ENCODE results near the gene TENT5A.

The TENT5A gene

DNA sequence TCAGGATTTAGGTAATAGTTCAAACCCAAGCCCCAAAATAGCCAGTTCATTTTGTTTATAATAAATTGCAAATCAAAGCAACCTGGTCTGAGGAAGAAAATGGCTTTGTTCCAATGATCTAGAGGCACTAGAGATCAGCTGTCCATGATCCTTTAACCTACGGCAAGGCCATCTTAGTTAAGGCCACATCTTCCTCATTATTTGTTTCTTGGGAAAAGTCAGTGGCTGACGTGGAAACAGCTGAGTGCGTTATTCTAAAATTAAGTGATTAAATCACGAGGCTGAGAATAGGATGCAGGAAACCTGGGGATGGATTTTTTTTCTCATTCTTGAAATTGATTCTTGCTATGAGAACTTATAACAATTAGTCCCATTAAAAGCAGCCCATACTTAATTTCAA is 10.1 kb upstream of the TENT5A start:
- CTCF ChIA-PET, result interaction anchor here (0.7 to 1.4 kb wide), 4 partner anchors 9 to 243 kb away, joined by 3 read pairs; no protein-coding TSS in a partner anchor
- POLR2A ChIA-PET, result no interaction called here
- Histone ChIP-seq H3K4me3 (ENCODE audit: low read depth, low read length) (no peak overlapping the region), H3K4me1 (ENCODE audit: control insufficient read depth, insufficient read depth, low read length) (peaks cover 19% of the 10 kb centered on the region), H3K36me3 (ENCODE audit: control insufficient read depth in 2 of 2, insufficient read depth in 1 of 2, low read length in 2 of 2) (no peaks in the 10 kb centered on the region), H3K27ac (ENCODE audit: extremely low read depth, low read depth, low read length) (no peak overlapping the region), H3K9me3 (ENCODE audit: control insufficient read depth, insufficient read depth, low read depth, low read length) (no peaks in the 10 kb centered on the region)
- TF ChIP-seq GLIS1 (tag by site-specific recombination; IDR thresholded peaks at IDR 0.05), result no peak
- TF ChIP-seq, protein P1, sequence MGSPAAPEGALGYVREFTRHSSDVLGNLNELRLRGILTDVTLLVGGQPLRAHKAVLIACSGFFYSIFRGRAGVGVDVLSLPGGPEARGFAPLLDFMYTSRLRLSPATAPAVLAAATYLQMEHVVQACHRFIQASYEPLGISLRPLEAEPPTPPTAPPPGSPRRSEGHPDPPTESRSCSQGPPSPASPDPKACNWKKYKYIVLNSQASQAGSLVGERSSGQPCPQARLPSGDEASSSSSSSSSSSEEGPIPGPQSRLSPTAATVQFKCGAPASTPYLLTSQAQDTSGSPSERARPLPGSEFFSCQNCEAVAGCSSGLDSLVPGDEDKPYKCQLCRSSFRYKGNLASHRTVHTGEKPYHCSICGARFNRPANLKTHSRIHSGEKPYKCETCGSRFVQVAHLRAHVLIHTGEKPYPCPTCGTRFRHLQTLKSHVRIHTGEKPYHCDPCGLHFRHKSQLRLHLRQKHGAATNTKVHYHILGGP (tag by site-specific recombination; IDR thresholded peaks at IDR 0.05), result no peak
- TF ChIP-seq, protein P2, sequence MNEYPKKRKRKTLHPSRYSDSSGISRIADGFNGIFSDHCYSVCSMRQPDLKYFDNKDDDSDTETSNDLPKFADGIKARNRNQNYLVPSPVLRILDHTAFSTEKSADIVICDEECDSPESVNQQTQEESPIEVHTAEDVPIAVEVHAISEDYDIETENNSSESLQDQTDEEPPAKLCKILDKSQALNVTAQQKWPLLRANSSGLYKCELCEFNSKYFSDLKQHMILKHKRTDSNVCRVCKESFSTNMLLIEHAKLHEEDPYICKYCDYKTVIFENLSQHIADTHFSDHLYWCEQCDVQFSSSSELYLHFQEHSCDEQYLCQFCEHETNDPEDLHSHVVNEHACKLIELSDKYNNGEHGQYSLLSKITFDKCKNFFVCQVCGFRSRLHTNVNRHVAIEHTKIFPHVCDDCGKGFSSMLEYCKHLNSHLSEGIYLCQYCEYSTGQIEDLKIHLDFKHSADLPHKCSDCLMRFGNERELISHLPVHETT (tag by site-specific recombination; IDR thresholded peaks at IDR 0.05), result no peak
- TF ChIP-seq ZNF776 (tag by site-specific recombination; IDR thresholded peaks at IDR 0.05; ENCODE audit: borderline replicate concordance), result no peak
- no peak for TF ChIP-seq PBX3 (CRISPR knock-in tag; IDR thresholded peaks at IDR 0.05)
- TF ChIP-seq ZSCAN30 (tag by site-specific recombination; IDR thresholded peaks at IDR 0.05), result no peak
- TF ChIP-seq ZNF394 (tag by site-specific recombination; IDR thresholded peaks at IDR 0.05; ENCODE audit: borderline replicate concordance), result no peak
- no peak for TF ChIP-seq ZNF561 (tag by site-specific recombination; IDR thresholded peaks at IDR 0.05; ENCODE audit: borderline replicate concordance)
- TF ChIP-seq SETDB1 (IDR thresholded peaks at IDR 0.05; ENCODE audit: insufficient read length, low read length), result no peak
- TF ChIP-seq ZNF354C (tag by site-specific recombination; IDR thresholded peaks at IDR 0.05; ENCODE audit: borderline replicate concordance, low read depth), result no peak
- no peak for TF ChIP-seq ZNF211 (tag by site-specific recombination; IDR thresholded peaks at IDR 0.05; ENCODE audit: low read depth)
- no peak for TF ChIP-seq ZNF311 (tag by site-specific recombination; IDR thresholded peaks at IDR 0.05; ENCODE audit: borderline replicate concordance)
- no peak for TF ChIP-seq ZNF2 (tag by site-specific recombination; IDR thresholded peaks at IDR 0.05)
- no peak for TF ChIP-seq PRDM4 (tag by site-specific recombination; IDR thresholded peaks at IDR 0.05)
- TF ChIP-seq KLF8 (tag by site-specific recombination; IDR thresholded peaks at IDR 0.05), result no peak
- no peak for TF ChIP-seq MYNN (tag by site-specific recombination; IDR thresholded peaks at IDR 0.05; ENCODE audit: borderline replicate concordance)
- no peak for TF ChIP-seq ZNF221 (tag by site-specific recombination; IDR thresholded peaks at IDR 0.05; ENCODE audit: borderline replicate concordance)
- TF ChIP-seq OSR2 (tag by site-specific recombination; IDR thresholded peaks at IDR 0.05), result no peak
- TF ChIP-seq ZNF791 (tag by site-specific recombination; IDR thresholded peaks at IDR 0.05), result no peak

DNA sequence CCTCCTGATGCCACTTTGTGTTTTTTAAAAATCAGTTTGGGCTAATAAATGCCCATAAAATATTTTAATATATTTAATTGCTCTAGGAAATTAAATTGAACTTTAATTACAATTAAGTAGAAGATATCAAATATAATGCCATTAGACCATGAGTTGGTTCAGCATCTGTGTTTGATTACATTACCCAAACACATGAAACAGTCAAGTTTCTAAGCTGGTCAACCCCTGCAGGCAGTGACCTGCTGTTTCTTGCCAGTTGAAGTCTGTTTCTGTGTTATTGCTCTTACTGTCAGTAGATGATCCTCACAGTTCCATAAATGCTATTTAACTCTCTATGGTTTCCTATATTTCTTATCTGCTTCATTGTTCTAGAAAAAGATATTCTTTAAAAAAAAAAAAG is 9.7 kb upstream of the TENT5A start:
- ChIA-PET POLR2A (no interaction called here), CTCF (interaction anchor here (0.6 to 1.4 kb wide), 4 partner anchors 8 to 1302 kb away, joined by 3 to 4 read pairs (median 4); no protein-coding TSS in a partner anchor)
- TF ChIP-seq BCL11A (tag by site-specific recombination; IDR thresholded peaks at IDR 0.05; ENCODE audit: low read depth) (no peak), PRDM4 (tag by site-specific recombination; IDR thresholded peaks at IDR 0.05) (peak; percentile 50; the same call in 1 of the 2 replicates)
- no peak overlapping the region for H3K27ac ChIP-seq (ENCODE audit: extremely low read depth, low read depth, low read length)
- no peaks in the 10 kb centered on the region for H3K36me3 ChIP-seq (ENCODE audit: control insufficient read depth in 2 of 2, insufficient read depth in 1 of 2, low read length in 2 of 2)
- H3K9me3 ChIP-seq (ENCODE audit: control insufficient read depth, insufficient read depth, low read depth, low read length), result no peaks in the 10 kb centered on the region
- peaks cover 16% of the 10 kb centered on the region for H3K4me1 ChIP-seq (ENCODE audit: control insufficient read depth, insufficient read depth, low read length)
- H3K4me3 ChIP-seq (ENCODE audit: low read depth, low read length), result no peak overlapping the region
